Mesenchymal stem cell (in vitro differentiated cells and primary cell): ENCODE results near the gene BLOC1S3.

Experiments used
- DNase-seq: peaks from one replicate; pipeline ENCODE4 v3.0.0-alpha.2; 2013
- H2AFZ ChIP-seq: one replicate; pipeline ENCODE4 v1.6.1; 2013; ENCODE audit warnings: low read depth, mild to moderate bottlenecking, control low read depth, inconsistent platforms, low read length, moderate library complexity
- H2AK5ac ChIP-seq: 2 replicates; pipeline ENCODE4 v1.6.1; 2013; ENCODE audit warnings: low read length, moderate library complexity, mild to moderate bottlenecking, inconsistent platforms; ENCODE audit not compliant: severe bottlenecking
- H2BK120ac ChIP-seq: one replicate; pipeline ENCODE4 v1.6.1; 2013; ENCODE audit warnings: low read depth, mild to moderate bottlenecking, inconsistent platforms, low read length, moderate library complexity
- H2BK12ac ChIP-seq, 2 experiments: one replicate each; pipeline ENCODE4 v1.6.1; 2013; ENCODE audit warnings: inconsistent platforms in 2 of 2, low read length in 2 of 2, mild to moderate bottlenecking in 2 of 2, moderate library complexity in 2 of 2, control low read depth in 1 of 2
- H2BK15ac ChIP-seq: one replicate; pipeline ENCODE4 v1.6.1; 2013; ENCODE audit warnings: mild to moderate bottlenecking, low read depth, inconsistent platforms; ENCODE audit not compliant: poor library complexity, severe bottlenecking
- H2BK5ac ChIP-seq: 2 replicates; pipeline ENCODE4 v1.6.1; 2013; ENCODE audit warnings: low read depth, mild to moderate bottlenecking, low read length, control low read depth, inconsistent platforms; ENCODE audit not compliant: poor library complexity, severe bottlenecking
- H3K14ac ChIP-seq, 2 experiments: one replicate each; pipeline ENCODE4 v1.6.1; 2013; ENCODE audit warnings: inconsistent platforms in 2 of 2, low read length in 2 of 2, control low read depth in 1 of 2, mild to moderate bottlenecking in 1 of 2, moderate library complexity in 1 of 2
- H3K18ac ChIP-seq, 2 experiments: one replicate each; pipeline ENCODE4 v1.6.1; 2013; ENCODE audit warnings: inconsistent platforms in 2 of 2, low read length in 2 of 2, control low read depth in 1 of 2, low read depth in 1 of 2, mild to moderate bottlenecking in 1 of 2
- H3K23ac ChIP-seq, 2 experiments: one replicate each; pipeline ENCODE4 v1.6.1; 2013; ENCODE audit warnings: inconsistent platforms in 2 of 2, low read length in 2 of 2, mild to moderate bottlenecking in 2 of 2, moderate library complexity in 2 of 2, control low read depth in 1 of 2
- H3K27ac ChIP-seq: 2 replicates; pipeline ENCODE4 v1.5.1; 2013; ENCODE audit warnings: mild to moderate bottlenecking, moderate library complexity, low read length, control low read depth, inconsistent platforms; ENCODE audit not compliant: poor library complexity, severe bottlenecking
- H3K27me3 ChIP-seq, 2 experiments: 2 replicates each; pipeline versions ENCODE4 v1.6.1 to v1.7.0; 2013; ENCODE audit warnings: low read length in 2 of 2, mild to moderate bottlenecking in 2 of 2, moderate library complexity in 2 of 2, control low read depth in 1 of 2, inconsistent platforms in 1 of 2; ENCODE audit not compliant: control insufficient read depth in 1 of 2, insufficient read depth in 1 of 2
- H3K36me3 ChIP-seq, 2 experiments: 2 replicates each; pipeline versions ENCODE4 v1.6.1 to v1.7.0; 2013; ENCODE audit warnings: low read length in 2 of 2, control low read depth in 1 of 2, inconsistent platforms in 1 of 2, low read depth in 1 of 2, mild to moderate bottlenecking in 1 of 2; ENCODE audit not compliant: insufficient read depth in 2 of 2, control insufficient read depth in 1 of 2
- H3K4ac ChIP-seq, 2 experiments: one replicate each; pipeline ENCODE4 v1.6.1; 2013; ENCODE audit warnings: inconsistent platforms in 2 of 2, low read length in 2 of 2, mild to moderate bottlenecking in 2 of 2, moderate library complexity in 2 of 2, control low read depth in 1 of 2, low read depth in 1 of 2
- H3K4me1 ChIP-seq: 2 replicates; pipeline ENCODE4 v1.6.1; 2013; ENCODE audit warnings: low read depth, low read length, control low read depth; ENCODE audit not compliant: control insufficient read depth, insufficient read depth
- H3K4me2 ChIP-seq: 2 replicates; pipeline ENCODE4 v1.6.1; 2013; ENCODE audit warnings: low read length, mild to moderate bottlenecking, inconsistent platforms; ENCODE audit not compliant: poor library complexity, severe bottlenecking
- H3K4me3 ChIP-seq, 2 experiments: 2 replicates each; pipeline versions ENCODE4 v1.5.1 to v1.7.0; 2013; ENCODE audit warnings: low read length in 2 of 2, mild to moderate bottlenecking in 2 of 2, control low read depth in 1 of 2, low read depth in 1 of 2; ENCODE audit not compliant: insufficient read depth in 1 of 2
- H3K79me1 ChIP-seq: replicated peaks from 2 replicates; pipeline ENCODE4 v1.6.1; 2013; ENCODE audit warnings: mild to moderate bottlenecking, control low read depth, low read length, inconsistent platforms; ENCODE audit not compliant: poor library complexity, severe bottlenecking
- H3K9ac ChIP-seq: 2 replicates; pipeline ENCODE4 v1.7.0; 2013; ENCODE audit warnings: mild to moderate bottlenecking, low read length, moderate library complexity
- H3K9me3 ChIP-seq: 2 replicates; pipeline ENCODE4 v1.7.0; 2013; ENCODE audit warnings: mild to moderate bottlenecking, low read length; ENCODE audit not compliant: control insufficient read depth
- H4K8ac ChIP-seq: one replicate; pipeline ENCODE4 v1.6.1; 2013; ENCODE audit warnings: inconsistent platforms, mild to moderate bottlenecking, low read length, moderate library complexity
- H4K91ac ChIP-seq: one replicate; pipeline ENCODE4 v1.6.1; 2013; ENCODE audit warnings: mild to moderate bottlenecking, low read length, inconsistent platforms
- WGBS: methylation state at CpG from one replicate; pipeline ENCODE4 v1.1.7; 2013; ENCODE audit warnings: mixed read lengths; 5-methylcytosine and 5-hydroxymethylcytosine counted together

The BLOC1S3 gene

DNA sequence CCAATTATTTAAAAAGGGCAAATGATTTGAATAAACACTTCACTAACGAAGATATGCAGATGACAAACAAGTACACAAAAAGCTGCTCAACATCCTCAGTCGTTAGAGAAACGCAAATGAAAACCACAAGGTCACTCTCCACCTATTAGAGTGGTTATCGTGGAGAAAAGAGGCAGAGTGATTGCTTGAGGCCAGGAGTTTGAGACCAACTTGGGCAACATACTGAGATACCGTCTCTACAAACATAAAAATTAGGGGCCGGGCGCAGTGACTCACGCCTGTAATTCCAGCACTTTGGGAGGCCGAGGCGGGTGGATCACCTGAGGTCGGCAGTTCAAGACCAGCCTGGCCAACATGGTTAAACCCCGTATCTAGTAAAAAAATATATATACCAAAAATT lies 27.2 kb downstream of the BLOC1S3 start:
- H2AK5ac ChIP-seq = no peak overlapping the region
- H4K91ac ChIP-seq = no peak overlapping the region
- H3K4me1 ChIP-seq = no peaks in the 10 kb centered on the region
- H3K23ac ChIP-seq = no peak overlapping the region
- no peak overlapping the region for H3K9ac ChIP-seq
- H2BK12ac ChIP-seq = no peak overlapping the region
- no peaks in the 10 kb centered on the region for H3K36me3 ChIP-seq
- H3K27ac ChIP-seq = no peak overlapping the region
- no peaks in the 10 kb centered on the region for H3K9me3 ChIP-seq
- no peak overlapping the region for H3K4ac ChIP-seq
- H2BK15ac ChIP-seq = no peak overlapping the region
- peaks cover 0 to 2% of the 10 kb centered on the region in 2 experiments for H3K27me3 ChIP-seq
- H3K14ac ChIP-seq = no peak overlapping the region
- H2BK120ac ChIP-seq = no peak overlapping the region
- 75% methylated on average over 10 of the region's 12 CpGs for WGBS
- H2AFZ ChIP-seq = no peak overlapping the region
- no peak overlapping the region for H2BK5ac ChIP-seq
- H3K79me1 ChIP-seq = no peaks in the 10 kb centered on the region
- no peak overlapping the region for H4K8ac ChIP-seq
- DNase-seq = no peak
- no peak overlapping the region for H3K18ac ChIP-seq
- H3K4me2 ChIP-seq = no peak overlapping the region
- H3K4me3 ChIP-seq = no peak overlapping the region

DNA sequence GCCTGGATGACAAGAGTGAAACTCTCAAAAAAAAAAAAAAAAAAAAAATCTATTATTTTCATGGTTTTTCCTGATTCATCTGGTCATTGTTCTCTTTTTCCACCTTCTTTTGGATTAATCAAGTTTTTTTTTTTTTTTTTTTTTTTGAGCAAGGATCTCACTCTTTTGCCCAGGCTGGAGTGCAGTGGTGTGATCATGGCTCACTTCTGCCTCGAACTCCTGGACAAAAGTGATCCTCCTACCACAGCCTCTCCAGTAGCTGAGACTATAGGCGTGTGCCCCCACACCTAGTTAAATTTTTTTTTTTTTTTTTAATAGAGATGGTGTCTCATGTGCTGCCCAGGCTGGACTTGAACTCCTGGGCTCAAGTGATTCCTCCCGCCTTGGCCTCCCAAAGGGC lies 27.7 kb downstream of the BLOC1S3 start:
- Histone ChIP-seq H3K18ac (no peak overlapping the region), H2BK5ac (no peak overlapping the region), H3K79me1 (no peaks in the 10 kb centered on the region), H3K36me3 (no peaks in the 10 kb centered on the region), H3K4me3 (no peak overlapping the region), H4K8ac (no peak overlapping the region), H3K4ac (no peak overlapping the region), H3K4me2 (no peak overlapping the region), H2BK120ac (no peak overlapping the region), H2AFZ (no peak overlapping the region), H2BK12ac (no peak overlapping the region), H4K91ac (no peak overlapping the region), H2BK15ac (no peak overlapping the region), H3K4me1 (no peaks in the 10 kb centered on the region), H3K27ac (no peak overlapping the region), H3K27me3 (peaks cover 0 to 5% of the 10 kb centered on the region in 2 experiments), H2AK5ac (no peak overlapping the region), H3K14ac (no peak overlapping the region), H3K9ac (no peak overlapping the region), H3K9me3 (no peaks in the 10 kb centered on the region), H3K23ac (no peak overlapping the region)
- 83% methylated on average over 1 of the region's 3 CpGs for WGBS
- DNase-seq = no peak

GRCh38 chr19:45211751-45212381 lies 33.3 kb downstream of the BLOC1S3 start:
- peak overlapping the region in 1 of 2 experiments; percentile 64 for H3K14ac ChIP-seq
- no peak overlapping the region for H2BK5ac ChIP-seq
- peaks cover 0 to 4% of the 10 kb centered on the region in 2 experiments for H3K36me3 ChIP-seq
- H2BK120ac ChIP-seq = peak overlapping the region; percentile 49
- H2BK12ac ChIP-seq = peak overlapping the region in 1 of 2 experiments; percentile 61
- no peak overlapping the region for H2AK5ac ChIP-seq
- peak overlapping the region; percentile 49 for H2AFZ ChIP-seq
- no peak overlapping the region for H3K9ac ChIP-seq
- no peak overlapping the region for H3K4me3 ChIP-seq
- no peak overlapping the region for H3K4me2 ChIP-seq
- no peak overlapping the region for H3K27ac ChIP-seq
- peak overlapping the region in 1 of 2 experiments; percentile 77 for H3K18ac ChIP-seq
- H4K8ac ChIP-seq = peak overlapping the region; percentile 35
- WGBS = 55% methylated on average over 11 of the region's 17 CpGs
- H2BK15ac ChIP-seq = peak overlapping the region; percentile 15
- H3K27me3 ChIP-seq = peaks cover 24 to 40% of the 10 kb centered on the region in 2 experiments
- DNase-seq = peak; percentile 57
- peaks cover 15% of the 10 kb centered on the region for H3K4me1 ChIP-seq
- peak overlapping the region; percentile 9 for H4K91ac ChIP-seq
- H3K4ac ChIP-seq = peak overlapping the region in 1 of 2 experiments; percentile 16
- H3K23ac ChIP-seq = no peak overlapping the region
- H3K79me1 ChIP-seq = no peaks in the 10 kb centered on the region
- H3K9me3 ChIP-seq = no peaks in the 10 kb centered on the region

- peak overlapping the region in 1 of 2 experiments; percentile 29 for H2BK12ac ChIP-seq
- no peak overlapping the region for H2BK120ac ChIP-seq
- H3K27ac ChIP-seq = no peak overlapping the region
- H3K9me3 ChIP-seq = no peaks in the 10 kb centered on the region
- peaks cover 21% of the 10 kb centered on the region for H3K4me1 ChIP-seq
- no peak overlapping the region for H3K23ac ChIP-seq
- H3K36me3 ChIP-seq = peaks cover 0 to 4% of the 10 kb centered on the region in 2 experiments
- H4K8ac ChIP-seq = no peak overlapping the region
- H2AK5ac ChIP-seq = no peak overlapping the region
- H2AFZ ChIP-seq = no peak overlapping the region
- no peak overlapping the region for H3K4ac ChIP-seq
- no peaks in the 10 kb centered on the region for H3K79me1 ChIP-seq
- no peak for DNase-seq
- peaks cover 36 to 52% of the 10 kb centered on the region in 2 experiments for H3K27me3 ChIP-seq
- WGBS = 81% methylated on average over 23 of the region's 23 CpGs
- H3K14ac ChIP-seq = no peak overlapping the region
- no peak overlapping the region for H3K18ac ChIP-seq
- H3K4me3 ChIP-seq = no peak overlapping the region
- H2BK15ac ChIP-seq = no peak overlapping the region
- H3K4me2 ChIP-seq = no peak overlapping the region
- H3K9ac ChIP-seq = no peak overlapping the region
- H2BK5ac ChIP-seq = no peak overlapping the region
- peak overlapping the region; percentile 34 for H4K91ac ChIP-seq
These were observed 34.4 kb downstream of the BLOC1S3 start for GRCh38 chr19:45213031-45213430.
